ENCODE measurements around the gene CCDC69. TPM values are rescaled to one million over a fixed set of nuclear protein-coding genes. Genes with fewer than 3 reads are reported as not detected.
"Not testable (repeated sequence)": the region's sequence is repeated elsewhere in the genome, so short reads cannot be mapped to it uniquely, and the experiment has no call there.

The CCDC69 gene
- total RNA-seq, 4 donors from 2014 or later, result 93.4 to 128 (median 114) TPM

DNA sequence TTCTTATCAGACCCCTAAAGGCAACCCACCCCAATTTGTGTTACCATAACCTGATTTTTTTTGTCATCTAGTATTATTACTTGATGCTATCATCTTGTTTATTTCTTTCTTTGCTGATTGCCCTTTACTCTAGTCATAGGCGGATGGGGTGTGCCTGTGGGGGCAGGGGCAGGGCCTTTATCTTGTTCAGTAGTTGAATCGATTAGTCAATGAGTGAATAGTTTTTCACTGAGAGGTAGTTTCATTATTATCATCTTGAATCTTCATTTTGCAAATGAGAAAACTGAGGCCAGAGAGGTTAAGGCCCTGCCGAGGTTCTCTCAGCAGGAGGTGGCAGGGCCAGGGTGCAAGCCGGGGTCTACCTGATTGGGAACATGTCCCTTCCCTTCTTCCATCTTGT, 19.7 kb upstream of the CCDC69 start:
- intact Hi-C loops (cut with DNase I; ENCODE audit: low total_unique reads), result no loop called here

DNA sequence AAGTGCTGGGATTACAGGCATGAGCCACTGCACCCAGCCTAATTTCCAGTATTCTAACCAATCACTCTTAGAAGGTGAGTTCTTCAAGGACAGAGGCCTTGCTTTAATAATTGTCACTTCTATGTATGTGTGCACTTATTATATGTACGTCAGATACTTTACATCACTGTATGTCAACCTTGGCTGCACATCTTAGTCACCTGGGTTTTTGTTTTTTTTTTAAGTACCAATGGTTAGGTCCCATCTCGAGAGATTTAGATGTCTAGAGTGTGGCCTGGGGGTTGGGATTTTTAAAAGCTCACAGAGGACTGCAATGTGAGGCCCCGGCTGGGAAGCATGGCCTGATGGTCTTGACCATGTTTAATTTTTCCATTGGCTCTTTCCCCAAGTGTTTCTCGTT, 19.2 kb upstream of the CCDC69 start:
- in situ Hi-C loops (cut with MboI; ENCODE audit: low sequenced_read_pairs in 4 of 4), result loop anchor here in 1 of 4 donors (25.0 kb wide), 1 partner anchor 106 kb away; no protein-coding TSS in a partner anchor
- no peak for DNase-seq

More for the DNA sequence above, 19.7 kb upstream of the CCDC69 start:
- H3K9me3 ChIP-seq, result no peaks in the 10 kb centered on the region
- no peak overlapping the region for H3K4me3 ChIP-seq
- H3K27me3 ChIP-seq, result no peaks in the 10 kb centered on the region
- no peak for DNase-seq
- no peak for ATAC-seq
- in situ Hi-C loops (cut with MboI; ENCODE audit: low sequenced_read_pairs in 4 of 4), result loop anchor here in 1 of 4 donors (25.0 kb wide), 1 partner anchor 106 kb away; no protein-coding TSS in a partner anchor
- TF ChIP-seq POLR2A (IDR thresholded peaks at IDR 0.05), result no peak
- no peaks in the 10 kb centered on the region for H3K36me3 ChIP-seq
- peaks cover 0 to 3% of the 10 kb centered on the region in 2 donors for H3K4me1 ChIP-seq
- no peak overlapping the region for H3K27ac ChIP-seq

DNA sequence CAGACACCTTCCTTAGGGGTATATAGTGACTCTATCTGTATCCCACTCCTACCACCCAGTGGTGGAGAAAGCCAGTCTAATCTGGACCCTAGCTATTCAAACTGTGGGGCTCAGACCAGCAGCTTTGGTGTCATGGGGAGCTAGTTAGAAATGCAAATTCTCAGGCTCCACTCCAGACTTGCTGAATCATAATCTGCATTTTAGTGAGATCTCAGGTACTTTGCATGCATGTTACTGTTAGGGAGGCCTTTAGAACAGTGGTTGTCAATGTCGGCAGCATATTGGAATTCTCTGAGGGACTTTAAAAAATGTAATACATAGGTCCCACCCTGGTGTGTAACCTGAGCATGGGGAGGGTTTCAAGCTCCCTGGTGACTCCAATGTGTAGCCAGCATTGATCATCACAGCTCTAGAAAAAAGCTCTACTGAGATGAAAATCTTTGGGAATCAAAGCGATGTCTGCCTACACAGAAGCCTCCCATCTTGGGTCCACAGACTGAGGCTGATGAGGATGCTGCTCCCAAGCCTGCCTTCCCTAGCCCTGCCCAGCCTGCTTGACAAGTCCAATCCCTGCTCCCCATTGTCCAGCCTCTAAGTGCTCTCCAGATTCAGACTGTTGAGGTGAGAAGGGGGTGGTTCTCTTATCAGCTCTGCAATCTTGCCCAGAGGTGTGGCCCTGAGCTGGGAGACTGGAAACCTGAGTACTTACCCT, 17.2 kb upstream of the CCDC69 start:
- intact Hi-C loops (cut with DNase I; ENCODE audit: low total_unique reads), result no loop called here
- Histone ChIP-seq H3K4me1 (peaks cover 14 to 18% of the 10 kb centered on the region in 2 donors), H3K27ac (peak overlapping the region in 1 of 4 donors; percentile 23), H3K27me3 (no peaks in the 10 kb centered on the region), H3K36me3 (no peaks in the 10 kb centered on the region), H3K4me3 (no peak overlapping the region), H3K9me3 (no peaks in the 10 kb centered on the region)
- DNase-seq (no peak), ATAC-seq (no peak)
- TF ChIP-seq, protein P1, sequence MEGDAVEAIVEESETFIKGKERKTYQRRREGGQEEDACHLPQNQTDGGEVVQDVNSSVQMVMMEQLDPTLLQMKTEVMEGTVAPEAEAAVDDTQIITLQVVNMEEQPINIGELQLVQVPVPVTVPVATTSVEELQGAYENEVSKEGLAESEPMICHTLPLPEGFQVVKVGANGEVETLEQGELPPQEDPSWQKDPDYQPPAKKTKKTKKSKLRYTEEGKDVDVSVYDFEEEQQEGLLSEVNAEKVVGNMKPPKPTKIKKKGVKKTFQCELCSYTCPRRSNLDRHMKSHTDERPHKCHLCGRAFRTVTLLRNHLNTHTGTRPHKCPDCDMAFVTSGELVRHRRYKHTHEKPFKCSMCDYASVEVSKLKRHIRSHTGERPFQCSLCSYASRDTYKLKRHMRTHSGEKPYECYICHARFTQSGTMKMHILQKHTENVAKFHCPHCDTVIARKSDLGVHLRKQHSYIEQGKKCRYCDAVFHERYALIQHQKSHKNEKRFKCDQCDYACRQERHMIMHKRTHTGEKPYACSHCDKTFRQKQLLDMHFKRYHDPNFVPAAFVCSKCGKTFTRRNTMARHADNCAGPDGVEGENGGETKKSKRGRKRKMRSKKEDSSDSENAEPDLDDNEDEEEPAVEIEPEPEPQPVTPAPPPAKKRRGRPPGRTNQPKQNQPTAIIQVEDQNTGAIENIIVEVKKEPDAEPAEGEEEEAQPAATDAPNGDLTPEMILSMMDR (IDR thresholded peaks at IDR 0.05 in 4 of 5, conservative IDR thresholded peaks at IDR 0.05 in 1 of 5), result no peak
- TF ChIP-seq POLR2A (IDR thresholded peaks at IDR 0.05), result no peak
- in situ Hi-C loops (cut with MboI; ENCODE audit: low sequenced_read_pairs in 4 of 4), result loop anchor here in 1 of 4 donors (25.0 kb wide), 1 partner anchor 104 kb away; no protein-coding TSS in a partner anchor

More for the DNA sequence above, 19.2 kb upstream of the CCDC69 start:
- no peak overlapping the region for H3K27ac ChIP-seq
- H3K4me3 ChIP-seq, result no peak overlapping the region
- no peaks in the 10 kb centered on the region for H3K27me3 ChIP-seq
- H3K36me3 ChIP-seq, result no peaks in the 10 kb centered on the region
- H3K4me1 ChIP-seq, result peaks cover 2 to 7% of the 10 kb centered on the region in 2 donors
- no peaks in the 10 kb centered on the region for H3K9me3 ChIP-seq
- TF ChIP-seq POLR2A (IDR thresholded peaks at IDR 0.05), result no peak
- TF ChIP-seq, protein P1 (IDR thresholded peaks at IDR 0.05 in 4 of 5, conservative IDR thresholded peaks at IDR 0.05 in 1 of 5), result no peak
- no peak for ATAC-seq
- intact Hi-C loops (cut with DNase I; ENCODE audit: low total_unique reads), result no loop called here

DNA sequence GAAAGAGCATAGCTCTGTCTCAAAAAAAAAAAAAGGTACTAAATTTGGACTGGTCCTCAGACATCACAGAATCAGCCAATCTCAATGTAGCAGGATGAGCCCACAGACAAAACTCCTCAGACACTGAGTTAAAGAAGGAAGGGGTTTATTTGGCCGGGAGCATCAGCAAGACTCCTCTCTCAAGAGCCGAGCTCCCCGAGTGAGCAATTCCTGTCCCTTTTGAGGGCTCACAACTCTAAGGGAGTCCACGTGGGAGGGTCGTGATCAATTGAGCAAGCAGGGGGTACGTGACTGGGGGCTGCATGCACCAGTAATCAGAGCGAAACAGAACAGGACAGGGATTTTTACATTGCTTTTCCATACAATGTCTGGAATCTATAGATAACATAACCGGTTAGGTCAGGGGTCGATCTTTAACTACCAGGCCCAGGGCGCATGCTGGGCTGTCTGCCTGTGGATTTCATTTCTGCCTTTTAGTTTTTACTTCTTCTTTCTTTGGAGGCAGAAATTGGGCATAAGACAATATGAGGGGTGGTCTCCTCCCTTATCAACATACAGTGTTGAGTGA, 16.5 kb upstream of the CCDC69 start:
- H3K4me1 ChIP-seq, result peaks cover 17 to 19% of the 10 kb centered on the region in 2 donors
- intact Hi-C loops (cut with DNase I; ENCODE audit: low total_unique reads); DNase-seq; H3K36me3 ChIP-seq; H3K9me3 ChIP-seq; H3K4me3 ChIP-seq; H3K27me3 ChIP-seq; ATAC-seq: not testable (repeated sequence)
- in situ Hi-C loops (cut with MboI; ENCODE audit: low sequenced_read_pairs in 4 of 4), result loop anchor here in 1 of 4 donors (25.0 kb wide), 1 partner anchor 103 kb away; no protein-coding TSS in a partner anchor
- H3K27ac ChIP-seq, result peak overlapping the region in 1 of 4 donors; percentile 23

DNA sequence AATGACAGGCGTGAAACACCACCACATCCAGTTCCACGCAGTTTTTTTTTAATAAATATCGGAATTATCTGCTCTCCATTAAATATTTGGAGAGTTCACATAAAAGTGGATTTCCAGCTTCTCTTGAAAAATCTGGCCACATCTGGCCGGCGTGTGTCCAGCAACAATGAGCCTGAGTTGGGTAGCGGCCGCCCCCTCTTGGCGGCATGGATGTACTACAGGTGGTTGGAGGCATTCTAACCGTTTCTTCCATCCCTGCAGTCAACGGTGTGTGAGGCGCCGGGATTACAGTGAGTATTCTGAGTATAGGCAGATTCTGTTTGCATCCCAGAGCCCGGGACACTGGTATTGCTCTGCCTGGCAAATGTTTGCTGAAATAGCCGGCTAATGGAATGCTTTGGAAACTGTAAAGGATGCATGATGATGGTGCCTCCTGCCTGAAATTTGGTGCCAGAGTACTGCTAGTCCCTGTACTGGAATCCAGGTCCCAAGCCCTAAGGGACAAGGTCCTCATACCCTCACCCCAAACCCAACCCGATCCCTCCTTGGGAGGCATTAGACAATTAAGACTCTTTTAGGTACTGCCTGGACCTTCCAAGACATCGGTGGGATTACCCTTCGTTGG, 15.5 kb upstream of the CCDC69 start:
- Histone ChIP-seq H3K4me1 (peaks cover 28% of the 10 kb centered on the region in 2 donors), H3K36me3 (no peaks in the 10 kb centered on the region), H3K27me3 (no peaks in the 10 kb centered on the region), H3K4me3 (peak overlapping the region; percentile 49 to 57 (median 55)), H3K27ac (peak overlapping the region; percentile 88 to 93 (median 91)), H3K9me3 (no peaks in the 10 kb centered on the region)
- TF ChIP-seq, protein P1 (IDR thresholded peaks at IDR 0.05 in 4 of 5, conservative IDR thresholded peaks at IDR 0.05 in 1 of 5), result peak; percentile 73 to 92 (median 79)
- TF ChIP-seq POLR2A (IDR thresholded peaks at IDR 0.05), result no peak
- ATAC-seq (peak; percentile 34 to 45), DNase-seq (peak; percentile 34 to 60)
- in situ Hi-C loops (cut with MboI; ENCODE audit: low sequenced_read_pairs in 4 of 4), result loop anchor here (5.0 to 25.0 kb wide), 3 partner anchors 102 to 115 kb away; no protein-coding TSS in a partner anchor
- intact Hi-C loops (cut with DNase I; ENCODE audit: low total_unique reads), result loop anchor here (1.0 to 5.0 kb wide), 4 partner anchors 17 to 202 kb away; no protein-coding TSS in a partner anchor

All from gastrocnemius medialis (tissue), 4 donors.